Type B pancreatic cell (in vitro differentiated cells): ENCODE measurements around the gene PTPRK. TPM values are rescaled to one million over a fixed set of nuclear protein-coding genes. Genes with fewer than 3 reads are reported as not detected.

ENCODE experiments used
- DNase-seq: peaks from one replicate; pipeline ENCODE4 v3.0.0; 2021; ENCODE audit warnings: mixed read lengths; ENCODE audit not compliant: unreplicated experiment; ENCODE audit errors: extremely low spot score
- H3K27ac Mint-ChIP-seq: 2 replicates; pipeline ENCODE4 v1.8.0; 2021; ENCODE audit warnings: mild to moderate bottlenecking, mixed read lengths
- H3K27me3 Mint-ChIP-seq: 2 replicates; pipeline ENCODE4 v1.8.0; 2021; ENCODE audit warnings: mixed read lengths
- H3K36me3 Mint-ChIP-seq: 2 replicates; pipeline ENCODE4 v1.8.0; 2021; ENCODE audit warnings: mixed read lengths
- H3K4me1 Mint-ChIP-seq: one replicate; pipeline ENCODE4 v1.8.0; 2021; ENCODE audit warnings: mixed read lengths; ENCODE audit not compliant: unreplicated experiment
- H3K4me3 Mint-ChIP-seq: 2 replicates; pipeline ENCODE4 v1.8.0; 2021; ENCODE audit warnings: mild to moderate bottlenecking, mixed read lengths
- H3K9me3 Mint-ChIP-seq: 2 replicates; pipeline ENCODE4 v1.8.0; 2021; ENCODE audit warnings: mixed read lengths
- CTCF ChIP-seq: fragments of 200-600 bp; sonication (generic); conservative IDR thresholded peaks from 2 replicates; pipeline ENCODE4 v1.5.0; 2021; ENCODE audit warnings: antibody characterized with exemption, mild to moderate bottlenecking
- total RNA-seq: library from RNA; stranded (reverse); gene quantifications from 2 replicates; pipeline ENCODE4 v1.2.1, GENCODE V29; 2021; ENCODE audit warnings: low replicate concordance

Gene PTPRK
- total RNA-seq, 1 donor from 2014 or later, result 63.4 TPM

GRCh38 chr6:128047989-128048388, 472.4 kb downstream of the PTPRK start:
- peaks cover 5% of the 10 kb centered on the region for H3K36me3 Mint-ChIP-seq
- no peak for TF ChIP-seq CTCF
- H3K27ac Mint-ChIP-seq, result no peak overlapping the region
- peaks cover 4% of the 10 kb centered on the region for H3K9me3 Mint-ChIP-seq
- H3K4me3 Mint-ChIP-seq, result no peak overlapping the region
- DNase-seq, result no peak
- no peaks in the 10 kb centered on the region for H3K27me3 Mint-ChIP-seq
- peaks cover 4% of the 10 kb centered on the region for H3K4me1 Mint-ChIP-seq

GRCh38 chr6:128046033-128046432, 474.4 kb downstream of the PTPRK start:
- H3K4me3 Mint-ChIP-seq, result no peak overlapping the region
- H3K4me1 Mint-ChIP-seq, result peaks cover 4% of the 10 kb centered on the region
- peaks cover 5% of the 10 kb centered on the region for H3K36me3 Mint-ChIP-seq
- H3K27me3 Mint-ChIP-seq, result no peaks in the 10 kb centered on the region
- peaks cover 4% of the 10 kb centered on the region for H3K9me3 Mint-ChIP-seq
- H3K27ac Mint-ChIP-seq, result no peak overlapping the region
- TF ChIP-seq CTCF, result no peak
- no peak for DNase-seq

GRCh38 chr6:128039543-128039942, 480.9 kb downstream of the PTPRK start:
- no peak for TF ChIP-seq CTCF
- Mint-ChIP-seq H3K9me3 (no peaks in the 10 kb centered on the region), H3K27ac (no peak overlapping the region), H3K36me3 (peaks cover 9% of the 10 kb centered on the region), H3K4me1 (peaks cover 7% of the 10 kb centered on the region), H3K4me3 (no peak overlapping the region), H3K27me3 (no peaks in the 10 kb centered on the region)
- DNase-seq, result no peak

GRCh38 chr6:128036808-128037570, 483.4 kb downstream of the PTPRK start:
- Mint-ChIP-seq H3K27ac (no peak overlapping the region), H3K36me3 (peaks cover 9% of the 10 kb centered on the region), H3K4me3 (no peak overlapping the region), H3K9me3 (no peaks in the 10 kb centered on the region), H3K27me3 (no peaks in the 10 kb centered on the region), H3K4me1 (peaks cover 10% of the 10 kb centered on the region)
- DNase-seq, result no peak
- TF ChIP-seq CTCF, result no peak

GRCh38 chr6:128033156-128033555, 487.2 kb downstream of the PTPRK start:
- H3K4me1 Mint-ChIP-seq, result peaks cover 16% of the 10 kb centered on the region
- H3K9me3 Mint-ChIP-seq, result no peaks in the 10 kb centered on the region
- no peak overlapping the region for H3K27ac Mint-ChIP-seq
- no peak for DNase-seq
- H3K36me3 Mint-ChIP-seq, result peaks cover 13% of the 10 kb centered on the region
- no peak for TF ChIP-seq CTCF
- H3K27me3 Mint-ChIP-seq, result no peaks in the 10 kb centered on the region
- H3K4me3 Mint-ChIP-seq, result no peak overlapping the region
